Ureter (tissue), 1 donor: ENCODE data around the gene ALPG. TPM values are rescaled to one million over a fixed set of nuclear protein-coding genes. Genes with fewer than 3 reads are reported as not detected.
"Not testable (repeated sequence)": the region's sequence is repeated elsewhere in the genome, so short reads cannot be mapped to it uniquely, and the experiment has no call there.

Experiments
- DNase-seq: peaks from one replicate; pipeline ENCODE4 v3.0.0-alpha.2; 2020; ENCODE audit warnings: low spot score
- total RNA-seq: library from RNA; stranded (reverse); gene quantifications from one replicate; pipeline ENCODE4 v1.2.4, GENCODE V29; 2023
- donor health status: DM: yes; HTN: yes; CAD: no.

The ALPG gene
- total RNA-seq, 1 donor from 2014 or later = not detected

GRCh38 chr2:232395586-232395985, 11.1 kb upstream of the ALPG start:
- no peak for DNase-seq

- DNase-seq = no peak
Observed at GRCh38 chr2:232396683-232397082, 10.0 kb upstream of the ALPG start.

- no peak for DNase-seq
Observed at GRCh38 chr2:232398293-232399034, 8.2 kb upstream of the ALPG start.

- no peak for DNase-seq
Observed at GRCh38 chr2:232400256-232401015, 6.2 kb upstream of the ALPG start.

- no peak for DNase-seq
Observed at GRCh38 chr2:232402518-232402917, 4.1 kb upstream of the ALPG start.

GRCh38 chr2:232405943-232406510, 617 bp upstream of the ALPG start:
- no peak for DNase-seq

GRCh38 chr2:232407428-232408150, 945 bp downstream of the ALPG start:
- not testable (repeated sequence) for DNase-seq

GRCh38 chr2:232408269-232408668, 1.6 kb downstream of the ALPG start:
- not testable (repeated sequence) for DNase-seq

GRCh38 chr2:232409617-232410016, 3.0 kb downstream of the ALPG start:
- not testable (repeated sequence) for DNase-seq

- DNase-seq = no peak
Observed at GRCh38 chr2:232410238-232410900, 3.7 kb downstream of the ALPG start.

- DNase-seq = no peak
Observed at GRCh38 chr2:232411901-232412629, 5.4 kb downstream of the ALPG start.

- no peak for DNase-seq
Observed at GRCh38 chr2:232412986-232413385, 6.3 kb downstream of the ALPG start.

- no peak for DNase-seq
Observed at GRCh38 chr2:232415138-232415690, 8.6 kb downstream of the ALPG start.

- no peak for DNase-seq
Observed at GRCh38 chr2:232415736-232416520, 9.3 kb downstream of the ALPG start.

GRCh38 chr2:232416521-232417470, 10.2 kb downstream of the ALPG start:
- no peak for DNase-seq

- DNase-seq = no peak
Observed at GRCh38 chr2:232417489-232417888, 10.8 kb downstream of the ALPG start.

GRCh38 chr2:232418056-232418455, 11.4 kb downstream of the ALPG start:
- DNase-seq = no peak

- DNase-seq = no peak
Observed at GRCh38 chr2:232418466-232419244, 12.0 kb downstream of the ALPG start.
